22Rv1 (cell line): ENCODE data around the gene R3HCC1L.

Experiments used
- ZFX ChIP-seq: fragments of 450-650 bp; IDR thresholded peaks from 2 replicates; pipeline ENCODE4 v1.6.1; 2017; ENCODE audit warnings: antibody characterized with exemption, borderline replicate concordance
- TF ChIP-seq, protein P1 (sequence below): fragments of 450-650 bp; IDR thresholded peaks from 2 replicates; pipeline ENCODE4 v1.5.1; 2017; ENCODE audit warnings: mild to moderate bottlenecking

DNA sequence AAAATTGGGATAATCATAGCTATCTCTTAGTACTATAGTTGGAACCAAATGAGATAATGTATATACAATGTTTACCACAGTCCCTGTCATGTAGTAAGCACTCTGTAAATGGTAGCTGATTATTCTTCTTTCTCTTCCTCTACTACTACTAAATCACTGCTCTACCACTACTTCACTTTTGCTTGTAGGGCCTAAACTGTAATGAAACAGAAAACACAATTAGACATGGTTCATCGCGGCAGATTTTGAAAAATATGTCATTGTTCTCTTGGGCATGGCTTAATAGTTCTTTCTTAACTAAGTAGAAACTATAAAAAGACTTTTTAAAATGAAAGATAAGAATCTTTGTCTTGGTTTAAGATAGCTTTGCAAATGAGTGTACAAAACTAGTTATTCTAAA is 34.9 kb downstream of the R3HCC1L start:
- TF ChIP-seq, protein P1, sequence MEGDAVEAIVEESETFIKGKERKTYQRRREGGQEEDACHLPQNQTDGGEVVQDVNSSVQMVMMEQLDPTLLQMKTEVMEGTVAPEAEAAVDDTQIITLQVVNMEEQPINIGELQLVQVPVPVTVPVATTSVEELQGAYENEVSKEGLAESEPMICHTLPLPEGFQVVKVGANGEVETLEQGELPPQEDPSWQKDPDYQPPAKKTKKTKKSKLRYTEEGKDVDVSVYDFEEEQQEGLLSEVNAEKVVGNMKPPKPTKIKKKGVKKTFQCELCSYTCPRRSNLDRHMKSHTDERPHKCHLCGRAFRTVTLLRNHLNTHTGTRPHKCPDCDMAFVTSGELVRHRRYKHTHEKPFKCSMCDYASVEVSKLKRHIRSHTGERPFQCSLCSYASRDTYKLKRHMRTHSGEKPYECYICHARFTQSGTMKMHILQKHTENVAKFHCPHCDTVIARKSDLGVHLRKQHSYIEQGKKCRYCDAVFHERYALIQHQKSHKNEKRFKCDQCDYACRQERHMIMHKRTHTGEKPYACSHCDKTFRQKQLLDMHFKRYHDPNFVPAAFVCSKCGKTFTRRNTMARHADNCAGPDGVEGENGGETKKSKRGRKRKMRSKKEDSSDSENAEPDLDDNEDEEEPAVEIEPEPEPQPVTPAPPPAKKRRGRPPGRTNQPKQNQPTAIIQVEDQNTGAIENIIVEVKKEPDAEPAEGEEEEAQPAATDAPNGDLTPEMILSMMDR, result no peak
- no peak for TF ChIP-seq ZFX
